HCT116 (cell line): ENCODE measurements around the gene FOXN3. TPM values are rescaled to one million over a fixed set of nuclear protein-coding genes. Genes with fewer than 3 reads are reported as not detected.

Experiments
- ATAC-seq: fragments of 200-7000 bp; cut with Tn5 transposase; 2 replicates; pipeline ENCODE4 v1.9.1; 2020; ENCODE audit warnings: mild to moderate bottlenecking, moderate library complexity
- BruUV-seq: library from RNA; stranded (reverse); fragments of 400-500 nt; replicated peaks from 2 replicates; lab custom pipeline; 2021; lab: Mats Ljungman, UMichigan
- CTCF ChIA-PET: fragments of 300-600 bp; sonication (Branson Sonifier 250); formaldehyde crosslinking; loops from one replicate; lab custom pipeline; 2021; ENCODE audit warnings: antibody characterized with exemption; lab: Charles Lee
- POLR2A ChIA-PET: fragments of 300-600, 350-600 bp; sonication (Branson Sonifier 250); formaldehyde crosslinking; loops from one replicate; lab custom pipeline; 2021; ENCODE audit warnings: antibody characterized with exemption; lab: Charles Lee
- RAD21 ChIA-PET, 2 experiments: fragments of 300-600 bp; sonication (Branson Sonifier 250); formaldehyde crosslinking; loops; one replicate each; lab custom pipeline; 2023; ENCODE audit warnings: low total read pairs in 2 of 2; ENCODE audit not compliant: uncharacterized antibody in 2 of 2, unreplicated experiment in 2 of 2, low non-redundant PET in 1 of 2; lab: Charles Lee
- DNase-seq: peaks from one replicate; pipeline ENCODE4 v3.0.0-alpha.2; 2010; ENCODE audit warnings: low read depth, low spot score
- H2AFZ ChIP-seq: fragments of 200-600 bp; shearing (Covaris generic), sonication (generic); 2 replicates; pipeline ENCODE4 v1.6.1; 2017; ENCODE audit warnings: low read depth, mixed run types, mixed read lengths, antibody characterized with exemption, low read length; ENCODE audit not compliant: poor library complexity, severe bottlenecking
- H3K27ac ChIP-seq: 2 replicates; pipeline ENCODE4 v1.5.1; 2012; ENCODE audit warnings: low read depth, low read length
- H3K27me3 ChIP-seq: fragments of 200-600 bp; sonication (generic); 2 replicates; pipeline ENCODE4 v1.6.1; 2016; ENCODE audit warnings: mixed run types, low read length, mixed read lengths; ENCODE audit not compliant: insufficient read depth
- H3K36me3 ChIP-seq, 2 experiments: fragments of 200-500 bp in 1 of 2; fragments of 200-600 bp in 1 of 2; sonication (Bioruptor generic) in 1 of 2; sonication (generic) in 1 of 2; 2 replicates each; pipeline versions ENCODE4 v1.5.1 to v1.6.1; 2014 to 2016; ENCODE audit warnings: low read length in 2 of 2, inconsistent platforms in 1 of 2, mixed read lengths in 1 of 2, mixed run types in 1 of 2; ENCODE audit not compliant: insufficient read depth in 2 of 2, control insufficient read depth in 1 of 2
- H3K4me1 ChIP-seq, 2 experiments: fragments of 200-600 bp in 1 of 2; sonication (generic) in 1 of 2; 2 replicates each; pipeline versions ENCODE4 v1.5.1 to v1.6.1; 2012 to 2017; ENCODE audit warnings: low read length in 2 of 2, inconsistent platforms in 1 of 2, mild to moderate bottlenecking in 1 of 2, mixed read lengths in 1 of 2, mixed run types in 1 of 2, moderate library complexity in 1 of 2; ENCODE audit not compliant: insufficient read depth in 2 of 2, control insufficient read depth in 1 of 2
- H3K4me2 ChIP-seq: fragments of 200-600 bp; sonication (generic); 2 replicates; pipeline ENCODE4 v1.6.1; 2017; ENCODE audit warnings: mixed run types, low read length, mixed read lengths
- H3K4me3 ChIP-seq, 2 experiments: fragments of 200-600 bp in 1 of 2; sonication (generic) in 1 of 2; replicated peaks in 1 of 2; 2 replicates each; pipeline ENCODE4 v1.5.1; 2011 to 2016; ENCODE audit warnings: low read length in 2 of 2, control low read depth in 1 of 2, low read depth in 1 of 2, mild to moderate bottlenecking in 1 of 2, mixed read lengths in 1 of 2, mixed run types in 1 of 2
- H3K79me2 ChIP-seq: fragments of 200-600 bp; sonication (generic); 2 replicates; pipeline ENCODE4 v1.6.1; 2017; ENCODE audit warnings: mild to moderate bottlenecking, mixed run types, low read length, moderate library complexity, mixed read lengths; ENCODE audit not compliant: insufficient read depth
- H3K9ac ChIP-seq: fragments of 200-600 bp; sonication (generic); 2 replicates; pipeline ENCODE4 v1.6.1; 2016; ENCODE audit warnings: low read length, mixed read lengths
- H3K9me2 ChIP-seq: fragments of 200-600 bp; sonication (generic), shearing (Covaris generic); 2 replicates; pipeline ENCODE4 v1.6.1; 2017; ENCODE audit warnings: mixed run types, mild to moderate bottlenecking, moderate library complexity; ENCODE audit not compliant: insufficient read depth
- H3K9me3 ChIP-seq, 2 experiments: fragments of 200-500 bp in 1 of 2; fragments of 200-600 bp in 1 of 2; sonication (Bioruptor generic) in 1 of 2; sonication (generic) in 1 of 2; 2 replicates each; pipeline ENCODE4 v1.6.1; 2014 to 2017; ENCODE audit warnings: low read length in 2 of 2, mixed read lengths in 2 of 2, inconsistent platforms in 1 of 2, low read depth in 1 of 2, mild to moderate bottlenecking in 1 of 2, mixed run types in 1 of 2, moderate library complexity in 1 of 2; ENCODE audit not compliant: control insufficient read depth in 1 of 2, insufficient read depth in 1 of 2
- H4K20me1 ChIP-seq: fragments of 200-600 bp; sonication (generic), shearing (Covaris generic); 2 replicates; pipeline ENCODE4 v1.6.1; 2017; ENCODE audit warnings: mixed run types, mild to moderate bottlenecking, moderate library complexity; ENCODE audit not compliant: insufficient read depth
- ATF3 ChIP-seq: IDR thresholded peaks from 2 replicates; pipeline ENCODE4 v1.6.1; 2012
- CBX3 ChIP-seq: IDR thresholded peaks from 2 replicates; pipeline ENCODE4 v1.6.1; 2012; ENCODE audit warnings: low read depth
- CEBPB ChIP-seq: IDR thresholded peaks from 2 replicates; pipeline ENCODE4 v1.6.1; 2012; ENCODE audit warnings: low read depth
- CTCF ChIP-seq, 3 experiments: fragments of 200-600 bp in 1 of 3; sonication (generic) in 1 of 3; IDR thresholded peaks in 2 of 3; conservative IDR thresholded peaks in 1 of 3; 2 replicates each; pipeline ENCODE4 v1.5.1; 2012 to 2017; ENCODE audit warnings: low read depth in 2 of 3, low read length in 2 of 3, antibody characterized with exemption in 1 of 3, borderline replicate concordance in 1 of 3, control low read depth in 1 of 3, mild to moderate bottlenecking in 1 of 3, mixed read lengths in 1 of 3, mixed run types in 1 of 3, moderate library complexity in 1 of 3; ENCODE audit not compliant: insufficient read depth in 1 of 3
- EGR1 ChIP-seq: IDR thresholded peaks from 2 replicates; pipeline ENCODE4 v1.6.1; 2012; ENCODE audit warnings: low read depth
- ELF1 ChIP-seq: IDR thresholded peaks from 2 replicates; pipeline ENCODE4 v1.6.1; 2012; ENCODE audit warnings: low read depth, borderline replicate concordance
- EZH2 ChIP-seq: fragments of 200-600 bp; sonication (generic); IDR thresholded peaks from 2 replicates; pipeline ENCODE4 v1.6.1; 2017; ENCODE audit warnings: antibody characterized with exemption, mixed run types
- EZH2phosphoT487 ChIP-seq: fragments of 200-600 bp; IDR thresholded peaks from 2 replicates; pipeline ENCODE4 v1.6.1; 2018; ENCODE audit warnings: antibody characterized with exemption, borderline replicate concordance
- JUND ChIP-seq: IDR thresholded peaks from 2 replicates; pipeline ENCODE4 v1.6.1; 2012
- MAX ChIP-seq: IDR thresholded peaks from 2 replicates; pipeline ENCODE4 v1.6.1; 2012
- POLR2A ChIP-seq: IDR thresholded peaks from 2 replicates; pipeline ENCODE4 v1.7.0; 2011; ENCODE audit warnings: borderline replicate concordance; ENCODE audit not compliant: insufficient read depth, insufficient read length; ENCODE audit errors: extremely low read depth
- SIN3A ChIP-seq: IDR thresholded peaks from 2 replicates; pipeline ENCODE4 v1.6.1; 2012; ENCODE audit warnings: low read depth
- SP1 ChIP-seq: IDR thresholded peaks from 2 replicates; pipeline ENCODE4 v1.6.1; 2012; ENCODE audit warnings: low read depth
- SRF ChIP-seq: IDR thresholded peaks from 2 replicates; pipeline ENCODE4 v1.6.1; 2012; ENCODE audit warnings: low read depth
- TCF7L2 ChIP-seq: IDR thresholded peaks from 2 replicates; pipeline ENCODE4 v1.7.0; 2011; ENCODE audit warnings: borderline replicate concordance, inconsistent platforms; ENCODE audit not compliant: insufficient read depth, insufficient read length; ENCODE audit errors: extremely low read depth
- YY1 ChIP-seq: IDR thresholded peaks from 2 replicates; pipeline ENCODE4 v1.6.1; 2011; ENCODE audit warnings: low read length, low read depth, moderate library complexity, mild to moderate bottlenecking; ENCODE audit not compliant: insufficient replicate concordance; ENCODE audit errors: extremely low read depth
- ZBTB33 ChIP-seq: IDR thresholded peaks from 2 replicates; pipeline ENCODE4 v1.6.1; 2011; ENCODE audit warnings: mild to moderate bottlenecking, low read length, moderate library complexity; ENCODE audit not compliant: insufficient replicate concordance; ENCODE audit errors: extremely low read depth
- ZFX ChIP-seq: fragments of 450-650 bp; IDR thresholded peaks from 2 replicates; pipeline ENCODE4 v1.6.1; 2017
- ZNF274 ChIP-seq: fragments of 200-500 bp; sonication (Bioruptor generic); IDR thresholded peaks from 2 replicates; pipeline ENCODE4 v1.6.1; 2014; ENCODE audit warnings: mild to moderate bottlenecking, low read depth, low read length, inconsistent platforms
- intact Hi-C: fragments of 100-400 bp; cut with micrococcal nuclease; formaldehyde crosslinking; loops from 2 replicates; pipeline ENCODE4 v1.10.0; 2022
- total RNA-seq: library from RNA; stranded (reverse); gene quantifications from one replicate; pipeline ENCODE4 v1.2.1, GENCODE V29; 2021; ENCODE audit not compliant: unreplicated experiment

Gene FOXN3
- total RNA-seq, 1 experiment from 2014 or later, result 20.0 TPM

- TF ChIP-seq MAX, result no peak
- TF ChIP-seq YY1, result no peak
- no peak for TF ChIP-seq CEBPB
- no peak for TF ChIP-seq SIN3A
- no peak for TF ChIP-seq ZNF274
- no peak for TF ChIP-seq SRF
- TF ChIP-seq EZH2, result no peak
- TF ChIP-seq ZBTB33, result no peak
- TF ChIP-seq, all 23 proteins: peak for 0
Observed at GRCh38 chr14:89442280-89442679, 25.2 kb upstream of the FOXN3 start (continued).

GRCh38 chr14:89440986-89441909 is 24.2 kb upstream of the FOXN3 start:
- H3K9me2 ChIP-seq, result no peaks in the 10 kb centered on the region
- H3K4me1 ChIP-seq, result no peaks in the 10 kb centered on the region
- no peak overlapping the region for H3K4me3 ChIP-seq
- H3K9me3 ChIP-seq, result no peaks in the 10 kb centered on the region
- no peak overlapping the region for H3K4me2 ChIP-seq
- no peak overlapping the region for H3K27ac ChIP-seq
- no peaks in the 10 kb centered on the region for H3K36me3 ChIP-seq
- H3K79me2 ChIP-seq, result no peaks in the 10 kb centered on the region
- H2AFZ ChIP-seq, result no peak overlapping the region
- ChIA-PET RAD21 (no interaction called here), CTCF (no interaction called here), POLR2A (no interaction called here)
- no peak overlapping the region for H3K9ac ChIP-seq
- H4K20me1 ChIP-seq, result no peaks in the 10 kb centered on the region
- ATAC-seq, result no peak
- DNase-seq, result no peak
- H3K27me3 ChIP-seq, result no peaks in the 10 kb centered on the region
- intact Hi-C loops, result no loop called here
- BruUV-seq, result no TSS peak
- TF ChIP-seq POLR2A (no peak), EZH2phosphoT487 (no peak), EZH2 (no peak), ZFX (no peak), ELF1 (no peak), JUND (no peak), CTCF (IDR thresholded peaks at IDR 0.05 in 2 of 3, conservative IDR thresholded peaks at IDR 0.05 in 1 of 3; ENCODE audit: borderline replicate concordance in 1 of 3, insufficient read depth in 1 of 3, low read depth in 2 of 3, low read length in 2 of 3) (no peak), SP1 (no peak), CBX3 (no peak), ATF3 (no peak), TCF7L2 (no peak), EGR1 (no peak), SRF (no peak), SIN3A (no peak)
